H1 (cell line): ENCODE data around the gene DHRS4L2. TPM values are rescaled to one million over a fixed set of nuclear protein-coding genes. Genes with fewer than 3 reads are reported as not detected.

Source experiments
- CTCF ChIA-PET: fragments of 300-600 bp; sonication (Branson Sonifier 250); formaldehyde crosslinking; loops from one replicate; lab custom pipeline; 2021; ENCODE audit not compliant: partially characterized antibody; lab: Charles Lee
- POLR2A ChIA-PET: fragments of 300-600 bp; sonication (Branson Sonifier 250); formaldehyde crosslinking; loops from one replicate; lab custom pipeline; 2021; ENCODE audit warnings: inconsistent platforms; ENCODE audit not compliant: partially characterized antibody; lab: Charles Lee
- DNase-seq, 2 experiments: peaks; one replicate each; pipeline versions ENCODE4 v3.0.0 to v3.0.0-alpha.2; 2010 to 2022; ENCODE audit warnings: low spot score in 2 of 2, low read depth in 1 of 2, mixed read lengths in 1 of 2
- FAIRE-seq: peaks from 2 replicates; lab custom pipeline; 2011; peaks lifted over from hg19 to GRCh38; lab: Jason Lieb, UNC
- H2AFZ ChIP-seq: 2 replicates; pipeline ENCODE4 v1.8.1; 2012; ENCODE audit warnings: low read length, inconsistent platforms
- H2AK5ac ChIP-seq: 2 replicates; pipeline ENCODE4 v1.6.1; 2013; ENCODE audit warnings: low read depth, low read length
- H2BK120ac ChIP-seq: replicated peaks from 2 replicates; pipeline ENCODE3; 2013; ENCODE audit warnings: low read depth, low read length, inconsistent platforms
- H2BK12ac ChIP-seq: 2 replicates; pipeline ENCODE4 v1.6.1; 2013; ENCODE audit warnings: low read depth, low read length
- H2BK15ac ChIP-seq: 2 replicates; pipeline ENCODE4 v1.6.1; 2013; ENCODE audit warnings: low read length
- H2BK20ac ChIP-seq: 2 replicates; pipeline ENCODE4 v1.6.1; 2013; ENCODE audit warnings: low read length
- H2BK5ac ChIP-seq: 2 replicates; pipeline ENCODE4 v1.6.1; 2013; ENCODE audit warnings: low read depth, low read length
- H3K14ac ChIP-seq: 2 replicates; pipeline ENCODE4 v1.6.1; 2013; ENCODE audit warnings: inconsistent platforms; ENCODE audit not compliant: insufficient read length
- H3K18ac ChIP-seq: 2 replicates; pipeline ENCODE4 v1.6.1; 2013; ENCODE audit warnings: low read length; ENCODE audit errors: extremely low read depth
- H3K23ac ChIP-seq: 2 replicates; pipeline ENCODE4 v1.6.1; 2013; ENCODE audit warnings: inconsistent platforms; ENCODE audit not compliant: insufficient read length
- H3K23me2 ChIP-seq: 2 replicates; pipeline ENCODE4 v1.6.1; 2013; ENCODE audit warnings: low read depth, low read length
- H3K27ac ChIP-seq: 2 replicates; pipeline ENCODE4 v1.6.1; 2011; ENCODE audit warnings: low read depth, low read length, inconsistent platforms
- H3K27me3 ChIP-seq, 4 experiments: replicated peaks in 1 of 4; 1 replicate in 1 of 4; 2 replicates in 3 of 4; pipeline versions ENCODE4 v1.6.1 to v1.8.1; 2011 to 2013; ENCODE audit warnings: low read length in 3 of 4, mild to moderate bottlenecking in 3 of 4, inconsistent platforms in 2 of 4, mixed read lengths in 2 of 4, moderate library complexity in 1 of 4; ENCODE audit not compliant: control insufficient read depth in 3 of 4, insufficient read depth in 3 of 4; ENCODE audit errors: extremely low read depth in 1 of 4
- H3K36me3 ChIP-seq, 4 experiments: 2 replicates each; pipeline versions ENCODE4 v1.6.1 to v1.8.1; 2011 to 2013; ENCODE audit warnings: mild to moderate bottlenecking in 4 of 4, low read length in 3 of 4, moderate library complexity in 2 of 4, control low read depth in 1 of 4, inconsistent platforms in 1 of 4; ENCODE audit not compliant: insufficient read depth in 4 of 4, control insufficient read depth in 2 of 4
- H3K4ac ChIP-seq: replicated peaks from 2 replicates; pipeline ENCODE3; 2013; ENCODE audit warnings: low read length, low read depth, mixed read lengths, inconsistent platforms; ENCODE audit not compliant: insufficient read length
- H3K4me1 ChIP-seq, 4 experiments: replicated peaks in 1 of 4; 1 replicate in 1 of 4; 2 replicates in 3 of 4; pipeline versions ENCODE4 v1.6.1 to v1.8.1; 2011 to 2013; ENCODE audit warnings: low read length in 3 of 4, inconsistent platforms in 2 of 4, mixed read lengths in 1 of 4; ENCODE audit not compliant: insufficient read depth in 4 of 4, control insufficient read depth in 3 of 4
- H3K4me2 ChIP-seq, 2 experiments: 2 replicates each; pipeline versions ENCODE4 v1.6.1 to v1.8.1; 2011 to 2013; ENCODE audit warnings: low read depth in 2 of 2, low read length in 2 of 2, control low read depth in 1 of 2, inconsistent platforms in 1 of 2, mild to moderate bottlenecking in 1 of 2; ENCODE audit not compliant: insufficient read depth in 1 of 2
- H3K4me3 ChIP-seq, 4 experiments: fragments of 200-600, 300-600 bp in 1 of 4; sonication (generic), shearing (Covaris generic), sonication (Bioruptor Twin) in 1 of 4; 2 replicates each; pipeline versions ENCODE4 v1.5.1 to v1.8.1; 2011 to 2016; ENCODE audit warnings: low read length in 4 of 4, low read depth in 3 of 4, control low read depth in 2 of 4, inconsistent platforms in 2 of 4, mild to moderate bottlenecking in 2 of 4, mixed read lengths in 1 of 4, moderate library complexity in 1 of 4; ENCODE audit not compliant: insufficient read depth in 2 of 4; ENCODE audit errors: extremely low read depth in 1 of 4
- H3K56ac ChIP-seq: replicated peaks from 2 replicates; pipeline ENCODE3; 2013; ENCODE audit warnings: low read depth, mild to moderate bottlenecking, mixed read lengths, low read length, inconsistent platforms; ENCODE audit not compliant: insufficient read length
- H3K79me1 ChIP-seq: 2 replicates; pipeline ENCODE4 v1.6.1; 2013; ENCODE audit warnings: low read depth, low read length, control low read depth
- H3K79me2 ChIP-seq, 2 experiments: 2 replicates each; pipeline versions ENCODE4 v1.6.1 to v1.8.1; 2012 to 2013; ENCODE audit warnings: low read length in 2 of 2, mild to moderate bottlenecking in 2 of 2, inconsistent platforms in 1 of 2; ENCODE audit not compliant: insufficient read depth in 2 of 2, control insufficient read depth in 1 of 2
- H3K9ac ChIP-seq, 4 experiments: replicated peaks in 1 of 4; 1 replicate in 1 of 4; 2 replicates in 3 of 4; pipeline versions ENCODE4 v1.6.1 to v1.8.1; 2011 to 2013; ENCODE audit warnings: low read depth in 3 of 4, low read length in 3 of 4, control low read depth in 2 of 4, mild to moderate bottlenecking in 2 of 4, moderate library complexity in 2 of 4, inconsistent platforms in 1 of 4; ENCODE audit errors: extremely low read depth in 1 of 4
- H3K9me3 ChIP-seq, 2 experiments: 2 replicates each; pipeline versions ENCODE4 v1.6.1 to v1.8.1; 2012 to 2013; ENCODE audit warnings: mild to moderate bottlenecking in 2 of 2, moderate library complexity in 2 of 2, control low read depth in 1 of 2, inconsistent platforms in 1 of 2, low read depth in 1 of 2, low read length in 1 of 2, mixed read lengths in 1 of 2; ENCODE audit not compliant: insufficient read depth in 2 of 2
- H4K20me1 ChIP-seq, 2 experiments: replicated peaks in 1 of 2; 2 replicates each; pipeline versions ENCODE3 to v1.8.1; 2011 to 2013; ENCODE audit warnings: inconsistent platforms in 2 of 2, low read length in 2 of 2, mild to moderate bottlenecking in 1 of 2; ENCODE audit not compliant: insufficient read depth in 2 of 2, control insufficient read depth in 1 of 2
- H4K5ac ChIP-seq: 2 replicates; pipeline ENCODE4 v1.6.1; 2013; ENCODE audit warnings: low read length, low read depth, mixed read lengths, inconsistent platforms; ENCODE audit not compliant: insufficient read length
- H4K8ac ChIP-seq: 2 replicates; pipeline ENCODE4 v1.8.0; 2013; ENCODE audit warnings: mild to moderate bottlenecking, moderate library complexity, low read length, inconsistent platforms; ENCODE audit not compliant: insufficient read depth; ENCODE audit errors: extremely low read depth
- H4K91ac ChIP-seq: replicated peaks from 2 replicates; pipeline ENCODE3; 2013; ENCODE audit warnings: low read length, mixed read lengths, inconsistent platforms; ENCODE audit not compliant: insufficient read length
- ASH2L ChIP-seq: fragments of 200-600, 300-600 bp; sonication (generic); IDR thresholded peaks from one replicate; pipeline ENCODE4 v1.7.1; 2017; ENCODE audit warnings: low read length
- CREB1 ChIP-seq: IDR thresholded peaks from 2 replicates; pipeline ENCODE4 v1.6.1; 2012; ENCODE audit warnings: inconsistent platforms
- CTCF ChIP-seq, 3 experiments: IDR thresholded peaks; 1 replicate in 2 of 3; 2 replicates in 1 of 3; pipeline versions ENCODE4 v1.5.1 to v1.6.1; 2011; ENCODE audit warnings: low read length in 3 of 3, mild to moderate bottlenecking in 3 of 3, inconsistent platforms in 2 of 3, low read depth in 1 of 3, moderate library complexity in 1 of 3; ENCODE audit not compliant: insufficient read depth in 1 of 3; ENCODE audit errors: control extremely low read depth in 1 of 3
- E2F6 ChIP-seq: IDR thresholded peaks from 2 replicates; pipeline ENCODE4 v1.6.1; 2012; ENCODE audit warnings: inconsistent platforms
- HDAC2 ChIP-seq, 2 experiments: fragments of 300-600 bp in 1 of 2; sonication (generic) in 1 of 2; IDR thresholded peaks; 2 replicates each; pipeline ENCODE4 v1.6.1; 2011 to 2012; ENCODE audit warnings: low read depth in 2 of 2, low read length in 2 of 2, mild to moderate bottlenecking in 2 of 2, moderate library complexity in 2 of 2, borderline replicate concordance in 1 of 2, inconsistent platforms in 1 of 2
- JUND ChIP-seq: IDR thresholded peaks from 2 replicates; pipeline ENCODE4 v1.6.1; 2011; ENCODE audit warnings: mild to moderate bottlenecking, improper control_type of control experiment, low read length
- NRF1 ChIP-seq: IDR thresholded peaks from 2 replicates; pipeline ENCODE4 v1.6.1; 2011; ENCODE audit warnings: mild to moderate bottlenecking, low read depth, low read length, improper control_type of control experiment
- WGBS, 2 experiments: shearing (Covaris generic) in 1 of 2; methylation state at CpG; one replicate each; pipeline versions ENCODE4 v1.1.6 to v1.1.7; 2013 to 2015; ENCODE audit warnings: low lambda C conversion rate in 2 of 2, mixed read lengths in 2 of 2, inconsistent platforms in 1 of 2, low coverage in 1 of 2, missing lambda C conversion rate in 1 of 2; ENCODE audit not compliant: insufficient replicate concordance in 2 of 2, insufficient coverage in 1 of 2, insufficient read length in 1 of 2; ENCODE audit errors: extremely low coverage in 1 of 2, missing lambda C conversion rate in 1 of 2; 5-methylcytosine and 5-hydroxymethylcytosine counted together
- polyA plus RNA-seq, 7 experiments: library from polyadenylated mRNA; depleted of rRNA in 3 of 7; stranded (reverse) in 5 of 7; unstranded in 2 of 7; fragments of >200 nt in 5 of 7; fragments of 200-250 nt in 2 of 7; gene quantifications; 1 replicate in 5 of 7; 2 replicates in 1 of 7; 4 replicates in 1 of 7; pipeline versions ENCODE4 v1.2.1 to v1.2.3, GENCODE V29; 2011 to 2013; ENCODE audit warnings: missing spikeins in 2 of 7, mixed read lengths in 2 of 7
- total RNA-seq: library from RNA; stranded (reverse); fragmentation: NEBNext Ultra II Directional; extraction: Animal tissue kit (Norgen Biotek cat#: 25700); gene quantifications from 2 replicates; pipeline ENCODE4 v1.2.1, GENCODE V29; 2021

Gene DHRS4L2
- total and polyA plus RNA-seq, 2 of the 8 experiments (the other 6 are each of a cell fraction or from before 2014, with no cell fraction given), result 12.3 to 15.4 TPM

- POLR2A ChIA-PET, result interaction anchor here (0.6 to 8.0 kb wide), 18 partner anchors 9 to 473 kb away, joined by 3 to 57 read pairs (median 4); partner anchors contain the start of genes DCAF11, EMC9, JPH4 and NRL
- H3K79me2 ChIP-seq, result no peaks in the 10 kb centered on the region
- peak within 1 kb of the TSS; percentile 97 for H4K8ac ChIP-seq
- H2BK5ac ChIP-seq, result peak within 1 kb of the TSS; percentile 60; the same call in 1 of the 2 replicates
- 2% methylated on average over 73 of the region's 92 CpGs; no CpG with 5 or more reads in 1 of the 2 experiments for WGBS, 2 experiments
- H4K91ac ChIP-seq, result peak within 1 kb of the TSS; percentile 80
- no peak within 1 kb of the TSS for H2BK20ac ChIP-seq
- H3K27me3 ChIP-seq, result no peaks in the 10 kb centered on the region; a peak in 1 of 7 replicates
- H4K20me1 ChIP-seq, result peaks cover 0 to 2% of the 10 kb centered on the region in 2 experiments
- peak within 1 kb of the TSS; percentile 91 for H4K5ac ChIP-seq
- no peak within 1 kb of the TSS for H3K27ac ChIP-seq
- peak within 1 kb of the TSS; percentile 65; the same call in 1 of the 2 replicates for H2AFZ ChIP-seq
- CTCF ChIA-PET, result interaction anchor here (0.6 to 9.6 kb wide), 11 partner anchors 10 to 337 kb away, joined by 3 to 234 read pairs (median 4); partner anchors contain the start of gene PCK2
- no peaks in the 10 kb centered on the region for H3K9me3 ChIP-seq
- peaks cover 0 to 10% (median 5%) of the 10 kb centered on the region in 4 experiments; a peak in 5 of 7 replicates for H3K4me1 ChIP-seq
- H2BK120ac ChIP-seq, result peak within 1 kb of the TSS; percentile 33
- H3K4me2 ChIP-seq, result peak within 1 kb of the TSS; percentile 89 to 99
- no peak within 1 kb of the TSS for H3K14ac ChIP-seq
- H3K79me1 ChIP-seq, result no peaks in the 10 kb centered on the region
- H3K23ac ChIP-seq, result no peak within 1 kb of the TSS
- 0 out of 2 replicates have a peak within 1 kb of the TSS, but pooled peaks have one; percentile 50 for H2BK12ac ChIP-seq
- H3K4ac ChIP-seq, result peak within 1 kb of the TSS; percentile 78
- H3K36me3 ChIP-seq, result no peaks in the 10 kb centered on the region; a peak in 1 of 8 replicates
- H2AK5ac ChIP-seq, result peak within 1 kb of the TSS; percentile 24; the same call in 1 of the 2 replicates
- H3K56ac ChIP-seq, result peak within 1 kb of the TSS; percentile 59
- FAIRE-seq (no peak), DNase-seq (peak in 1 of 2 experiments; percentile 89)
- peak within 1 kb of the TSS; percentile 56 to 82 (median 80) for H3K4me3 ChIP-seq
- peak within 1 kb of the TSS; percentile 71 for H3K18ac ChIP-seq
- H3K23me2 ChIP-seq, result peaks cover 9% of the 10 kb centered on the region
- peak within 1 kb of the TSS; percentile 38 to 65 (median 55) for H3K9ac ChIP-seq
- H2BK15ac ChIP-seq, result no peak within 1 kb of the TSS
- TF ChIP-seq CREB1 (0 out of 2 replicates have a peak, but pooled peaks have one; percentile 20), HDAC2 (IDR thresholded peaks at IDR 0.05; ENCODE audit: borderline replicate concordance in 1 of 2, low read depth in 2 of 2, low read length in 2 of 2) (peak; percentile 72 to 80; a peak in 1 of 4 replicates), ASH2L (peak; percentile 79), CTCF (IDR thresholded peaks at IDR 0.05; ENCODE audit: control extremely low read depth in 1 of 3, insufficient read depth in 1 of 3, low read depth in 1 of 3, low read length in 3 of 3) (no peak), E2F6 (peak; percentile 53), JUND (no peak), NRF1 (peak; percentile 27; the same call in 1 of the 2 replicates)
Measured at GRCh38 chr14:24051789-24052655, 63.3 kb downstream of the DHRS4L2 start, which contains the start of gene CARMIL3. Gene CARMIL3, plus strand, starts transcription at chr14:24052009. Its CDS starts 145 bp downstream, at chr14:24052154.
